SH-SY5Y (cell line): ENCODE data around the gene KLF18.

Source experiments
- GATA2 ChIP-seq: IDR thresholded peaks from 2 replicates; pipeline ENCODE4 v1.6.1; 2011; ENCODE audit warnings: mild to moderate bottlenecking, low read depth, low read length
- GATA3 ChIP-seq: IDR thresholded peaks from 2 replicates; pipeline ENCODE4 v1.6.1; 2011; ENCODE audit warnings: low read depth, mild to moderate bottlenecking, low read length, moderate library complexity

DNA sequence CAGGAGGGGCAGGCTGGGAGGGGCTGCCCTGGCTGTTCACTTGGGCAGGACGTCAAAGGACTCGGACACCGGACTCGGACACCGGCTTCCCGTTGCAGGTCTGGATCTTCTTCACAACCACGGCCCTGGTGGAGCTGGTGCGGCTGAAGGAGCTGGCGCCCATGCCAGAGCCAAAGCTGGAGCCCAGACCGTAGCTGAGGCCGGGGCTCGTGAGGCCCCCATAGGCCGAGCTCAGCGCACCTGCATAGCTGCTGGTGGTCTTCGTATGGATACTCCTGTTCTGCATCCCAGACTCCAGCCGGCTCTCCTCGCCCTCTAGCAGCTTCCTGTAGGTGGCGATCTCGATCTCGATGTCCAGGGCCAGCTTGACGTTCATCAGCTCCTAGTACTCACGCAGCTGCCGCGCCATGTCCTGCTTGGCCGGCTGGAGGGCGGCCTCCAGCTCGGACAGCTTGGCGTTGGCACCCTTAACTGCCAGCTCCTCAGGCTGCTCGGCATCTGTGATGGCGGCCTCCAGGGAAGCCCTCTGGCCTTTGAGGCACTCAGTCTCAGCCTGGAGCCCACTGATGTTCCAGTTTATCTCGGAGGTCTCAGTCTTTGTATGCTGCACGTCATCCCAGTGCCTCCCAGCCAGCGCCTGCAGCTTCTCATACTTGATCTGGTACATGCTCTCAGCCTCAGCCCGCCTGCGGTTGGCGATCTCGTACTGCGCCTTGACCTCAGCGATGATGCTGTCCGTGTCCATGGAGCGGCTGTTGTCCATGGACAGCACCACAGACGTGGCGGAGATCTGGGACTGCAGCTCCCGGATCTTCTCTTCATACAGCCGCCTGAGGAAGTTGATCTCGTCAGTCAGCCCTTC is 37.9 kb downstream of the KLF18 start:
- TF ChIP-seq GATA2 (no peak), GATA3 (no peak)
